ENCODE results near the gene MACROD2.

- TF ChIP-seq CTCF (IDR thresholded peaks at IDR 0.05) = no peak
- TF ChIP-seq POLR2A (IDR thresholded peaks at IDR 0.05) = no peak
Observed at GRCh38 chr20:15958142-15958541, 1962.8 kb downstream of the MACROD2 start.

All from uterus (tissue), 2 donors.